ENCODE data around the gene UQCC3.
A peak's percentile ranks its signal among the peaks of the same experiment; 100 is the strongest.

Gene UQCC3

DNA sequence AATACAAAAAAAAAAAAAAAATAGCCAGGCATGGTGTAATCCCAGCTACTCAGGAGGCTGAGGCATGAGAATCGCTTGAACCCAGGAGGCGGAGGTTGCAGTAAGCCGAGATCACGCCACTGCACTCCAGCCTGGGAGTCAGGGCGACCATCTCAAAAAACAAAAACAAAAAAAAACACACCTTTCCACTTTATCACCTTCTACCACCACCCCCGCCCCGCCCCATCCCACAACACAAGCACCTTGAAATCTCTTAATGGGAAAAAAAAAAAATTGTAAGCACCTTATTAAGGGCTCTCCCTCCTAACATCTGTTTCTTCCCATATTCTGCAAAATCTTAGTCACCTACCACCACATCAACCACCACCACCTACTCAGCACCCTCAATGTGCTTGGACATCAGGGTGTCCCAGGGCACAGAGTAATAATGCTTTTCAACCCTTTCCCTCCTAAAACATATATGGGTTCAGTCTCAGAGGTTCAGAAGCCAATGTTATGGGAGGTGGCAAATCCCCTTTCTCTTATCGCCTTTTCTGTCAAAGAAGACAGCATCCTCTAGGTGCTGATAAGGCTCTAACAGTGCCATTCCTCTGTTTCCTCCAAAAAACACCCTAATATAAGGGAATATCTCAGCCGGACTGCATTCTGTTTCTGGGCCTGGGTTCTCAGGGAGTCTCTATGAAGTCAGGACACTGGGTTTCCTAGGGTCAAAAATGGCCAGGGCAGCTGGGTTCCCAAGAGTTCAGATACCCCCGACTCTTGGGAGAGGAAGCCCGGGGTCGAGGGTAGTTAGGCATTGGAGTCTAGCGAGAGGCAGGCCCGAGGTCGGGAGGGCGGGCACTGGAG lies 19.1 kb upstream of the UQCC3 start:
- no peak for DNase-seq (ENCODE audit: low read depth)
- H3K4me3 ChIP-seq (ENCODE audit: low read length), result peak overlapping the region; percentile 96

DNA sequence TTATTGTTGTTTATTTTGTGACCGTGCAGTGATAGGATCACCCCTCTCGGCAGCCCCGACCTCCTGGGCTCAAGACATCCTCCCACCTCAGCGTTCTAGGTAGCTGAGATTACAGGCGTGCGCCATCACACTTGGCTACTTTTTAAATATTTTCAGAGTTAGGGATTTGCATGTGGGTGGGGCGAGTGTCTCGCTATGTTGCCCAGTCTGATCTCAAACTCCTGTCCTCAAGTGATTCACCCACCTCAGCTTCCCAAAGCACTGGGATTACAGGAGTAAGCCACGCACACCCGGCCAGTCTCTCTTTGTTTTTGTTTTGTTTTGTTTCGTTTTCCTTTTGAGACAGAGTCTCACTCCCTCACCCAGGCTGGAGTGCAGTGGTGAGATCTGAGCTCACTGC lies 17.2 kb upstream of the UQCC3 start:
- no peak overlapping the region for H3K4me3 ChIP-seq (ENCODE audit: low read length)
- no peak for DNase-seq (ENCODE audit: low read depth)
- TF ChIP-seq, protein P1, sequence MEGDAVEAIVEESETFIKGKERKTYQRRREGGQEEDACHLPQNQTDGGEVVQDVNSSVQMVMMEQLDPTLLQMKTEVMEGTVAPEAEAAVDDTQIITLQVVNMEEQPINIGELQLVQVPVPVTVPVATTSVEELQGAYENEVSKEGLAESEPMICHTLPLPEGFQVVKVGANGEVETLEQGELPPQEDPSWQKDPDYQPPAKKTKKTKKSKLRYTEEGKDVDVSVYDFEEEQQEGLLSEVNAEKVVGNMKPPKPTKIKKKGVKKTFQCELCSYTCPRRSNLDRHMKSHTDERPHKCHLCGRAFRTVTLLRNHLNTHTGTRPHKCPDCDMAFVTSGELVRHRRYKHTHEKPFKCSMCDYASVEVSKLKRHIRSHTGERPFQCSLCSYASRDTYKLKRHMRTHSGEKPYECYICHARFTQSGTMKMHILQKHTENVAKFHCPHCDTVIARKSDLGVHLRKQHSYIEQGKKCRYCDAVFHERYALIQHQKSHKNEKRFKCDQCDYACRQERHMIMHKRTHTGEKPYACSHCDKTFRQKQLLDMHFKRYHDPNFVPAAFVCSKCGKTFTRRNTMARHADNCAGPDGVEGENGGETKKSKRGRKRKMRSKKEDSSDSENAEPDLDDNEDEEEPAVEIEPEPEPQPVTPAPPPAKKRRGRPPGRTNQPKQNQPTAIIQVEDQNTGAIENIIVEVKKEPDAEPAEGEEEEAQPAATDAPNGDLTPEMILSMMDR (IDR thresholded peaks at IDR 0.05; ENCODE audit: insufficient read depth, low read depth, low read length, missing control alignments), result no peak

More for the DNA sequence above, 19.1 kb upstream of the UQCC3 start:
- TF ChIP-seq, protein P1 (IDR thresholded peaks at IDR 0.05; ENCODE audit: insufficient read depth, low read depth, low read length, missing control alignments), result no peak

DNA sequence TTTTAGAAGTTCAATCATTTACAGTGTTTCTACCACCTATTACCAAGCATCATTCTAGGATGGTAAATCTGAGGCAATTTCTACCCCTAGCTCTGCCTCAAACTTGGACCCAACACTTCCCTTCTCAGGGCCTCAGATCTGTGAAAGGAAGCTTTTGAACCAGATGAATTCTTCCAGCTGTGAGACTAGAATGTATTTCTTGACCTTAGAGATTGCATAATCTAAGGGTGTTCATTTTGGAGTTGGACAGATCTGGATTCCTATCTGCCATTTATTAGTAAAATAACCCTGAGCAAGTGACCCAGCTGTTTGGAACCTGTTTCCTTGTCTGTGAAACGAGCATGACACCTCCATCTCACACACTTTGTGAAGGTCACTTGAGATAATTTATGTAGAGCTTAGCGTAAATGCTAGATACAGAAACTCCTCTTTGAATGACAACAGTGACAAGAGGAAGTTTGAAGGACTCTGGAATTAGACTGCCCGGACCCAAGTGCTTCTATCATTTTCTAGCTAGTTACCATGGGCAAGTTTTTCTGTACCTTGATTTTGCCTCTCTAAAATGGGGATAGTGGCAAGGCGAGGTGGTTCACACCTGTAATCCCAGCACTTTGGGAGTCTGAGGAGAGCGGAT lies 14.6 kb upstream of the UQCC3 start:
- no peak for DNase-seq (ENCODE audit: low read depth)
- no peak overlapping the region for H3K4me3 ChIP-seq (ENCODE audit: low read length)
- TF ChIP-seq, protein P1 (IDR thresholded peaks at IDR 0.05; ENCODE audit: insufficient read depth, low read depth, low read length, missing control alignments), result no peak

DNA sequence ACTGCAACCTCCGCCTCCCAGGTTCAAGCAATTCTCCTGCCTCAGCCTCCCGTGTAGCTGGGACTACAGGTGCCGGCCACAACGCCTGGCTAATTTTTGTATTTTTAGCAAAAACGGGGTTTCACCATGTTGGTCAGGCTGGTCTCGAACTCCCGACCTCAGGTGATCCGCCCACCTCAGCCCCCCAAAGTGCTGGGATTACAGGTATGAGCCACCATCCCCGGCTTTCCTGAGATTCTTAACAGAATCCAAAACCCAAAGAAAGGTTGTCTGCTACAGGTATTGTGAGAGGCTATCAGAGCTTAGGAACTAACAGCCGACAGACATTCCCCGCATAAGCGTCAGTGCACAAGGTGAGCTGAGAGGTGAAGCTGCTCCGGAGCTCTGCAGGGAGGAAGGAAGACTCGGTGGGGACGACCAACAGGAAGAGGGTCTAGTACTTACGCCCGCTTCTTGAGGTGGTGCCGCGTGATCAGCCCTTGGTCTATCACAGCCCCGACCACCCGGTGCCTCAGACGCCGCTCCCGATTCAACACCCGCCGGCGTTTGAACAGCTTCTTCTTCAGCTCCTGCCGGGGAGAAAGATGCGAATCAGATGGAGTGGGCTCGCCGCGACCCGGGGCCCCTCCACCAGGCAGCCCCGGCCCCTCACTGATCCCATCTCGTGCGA lies 6.9 kb upstream of the UQCC3 start:
- peak; percentile 81 for DNase-seq (ENCODE audit: low read depth)
- TF ChIP-seq, protein P1 (IDR thresholded peaks at IDR 0.05; ENCODE audit: insufficient read depth, low read depth, low read length, missing control alignments), result no peak
- peak overlapping the region; percentile 99 for H3K4me3 ChIP-seq (ENCODE audit: low read length)

DNA sequence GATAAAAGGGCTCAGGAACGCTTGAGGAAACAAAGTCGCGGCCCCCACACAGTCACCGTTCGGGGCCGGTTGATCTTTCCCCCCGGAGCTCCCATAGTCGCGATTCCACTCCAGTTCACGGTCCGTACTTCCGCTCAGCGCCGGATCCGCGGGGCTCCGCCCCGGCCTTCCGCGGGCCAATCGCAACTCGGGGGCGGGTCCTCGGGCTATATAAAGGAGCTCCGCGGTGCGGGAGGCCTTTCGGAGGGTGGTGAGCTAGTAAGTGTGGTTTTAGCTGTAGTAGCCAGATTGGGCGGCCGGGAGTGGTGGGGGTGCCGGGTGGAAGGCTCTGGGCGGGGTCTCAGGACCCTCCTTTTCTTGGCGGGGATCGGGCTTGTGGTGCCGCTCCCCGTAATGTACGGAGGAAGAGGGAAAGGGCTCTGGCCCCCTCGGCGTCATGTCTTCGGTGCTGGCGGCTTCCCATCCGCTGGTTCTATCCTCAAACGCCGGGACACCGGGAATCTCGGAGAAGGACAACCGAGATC lies 6.3 kb upstream of the UQCC3 start, which contains the start of the genes C11orf98 and CSKMT:
C11orf98 (minus strand) TSS at position 136 of the 524 bp plus-strand sequence; CDS start at position 95, 41 bp downstream.
CSKMT (plus strand) TSS at position 238 of the 524 bp plus-strand sequence. CDS start 568 bp downstream, outside the sequence.
- peak; percentile 91 for DNase-seq (ENCODE audit: low read depth)
- TF ChIP-seq, protein P1 (IDR thresholded peaks at IDR 0.05; ENCODE audit: insufficient read depth, low read depth, low read length, missing control alignments), result no peak
- H3K4me3 ChIP-seq (ENCODE audit: low read length), result peak within 1 kb of the TSS; percentile 99

DNA sequence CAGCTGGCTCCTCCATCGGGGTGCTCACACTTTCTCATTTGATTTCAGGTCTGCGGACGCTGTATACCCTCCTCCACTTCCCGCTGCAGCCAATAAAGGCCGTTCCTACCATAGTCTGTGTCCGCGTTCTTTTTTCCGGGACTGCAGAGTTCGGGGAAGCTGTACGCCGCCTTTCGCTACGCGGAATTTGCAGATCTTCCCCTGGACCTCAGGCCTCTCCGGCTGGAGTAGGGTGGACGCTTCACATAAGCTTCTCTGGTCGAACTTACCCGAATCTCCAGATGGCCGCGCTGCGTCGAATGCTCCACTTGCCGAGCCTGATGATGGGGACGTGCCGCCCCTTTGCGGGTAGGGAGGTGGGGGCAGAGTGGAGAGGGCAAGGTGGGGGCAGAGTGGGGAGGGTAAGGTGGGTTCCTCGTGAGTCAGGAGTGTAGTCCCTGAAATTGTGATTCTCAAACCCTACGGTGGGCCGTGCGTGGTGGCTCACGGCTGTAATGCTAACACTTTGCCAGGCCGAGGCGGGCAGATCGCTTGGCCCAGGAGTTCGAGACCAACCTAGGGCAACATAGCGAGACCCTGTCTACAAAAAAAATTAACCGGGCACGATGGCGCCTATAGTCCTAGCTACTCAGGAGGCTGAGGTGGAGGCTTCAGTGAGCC lies 5.7 kb upstream of the UQCC3 start:
- peak; percentile 34 for DNase-seq (ENCODE audit: low read depth)
- TF ChIP-seq, protein P1 (IDR thresholded peaks at IDR 0.05; ENCODE audit: insufficient read depth, low read depth, low read length, missing control alignments), result no peak
- peak overlapping the region; percentile 99 for H3K4me3 ChIP-seq (ENCODE audit: low read length)
